Esophagus muscularis mucosa (tissue), 3 donors: ENCODE results near the gene COPS6.
A peak's percentile ranks its signal among the peaks of the same experiment; 100 is the strongest.

ENCODE experiments used
- CTCF ChIP-seq, 3 experiments: fragments of 200-600 bp in 2 of 3; fragments of 450-650 bp in 1 of 3; sonication (generic) in 2 of 3; IDR thresholded peaks; one replicate each; pipeline ENCODE4 v1.5.1; 2017 to 2019; ENCODE audit warnings: antibody characterized with exemption in 3 of 3, mild to moderate bottlenecking in 2 of 3, moderate library complexity in 1 of 3
- EP300 ChIP-seq: sonication (generic); formaldehyde crosslinking; IDR thresholded peaks from one replicate; pipeline ENCODE4 v1.6.1; 2017; ENCODE audit warnings: antibody characterized with exemption

- peak in 1 of 3 experiments; percentile 16 for TF ChIP-seq CTCF (IDR thresholded peaks at IDR 0.05)
- TF ChIP-seq EP300, result no peak
These were observed 38.4 kb downstream of the COPS6 start, which contains the start of gene MBLAC1 for GRCh38 chr7:100126931-100127865.
